Mammary epithelial cell (primary cell): Measurements from ENCODE around the gene RPLP1.

Experiments
- EZH2 ChIP-seq: IDR thresholded peaks from 2 replicates; pipeline ENCODE4 v1.6.1; 2012; ENCODE audit warnings: low read length, inconsistent platforms, borderline replicate concordance
- TF ChIP-seq, protein P1 (sequence below), 2 donors: IDR thresholded peaks in 1 of 2; conservative IDR thresholded peaks in 1 of 2; 2 replicates each; pipeline ENCODE4 v1.5.1; 2011 to 2012; ENCODE audit warnings: inconsistent platforms in 2 of 2, low read length in 2 of 2, mild to moderate bottlenecking in 2 of 2, control low read depth in 1 of 2, low read depth in 1 of 2; ENCODE audit not compliant: insufficient read depth in 1 of 2; ENCODE audit errors: extremely low read depth in 1 of 2

DNA sequence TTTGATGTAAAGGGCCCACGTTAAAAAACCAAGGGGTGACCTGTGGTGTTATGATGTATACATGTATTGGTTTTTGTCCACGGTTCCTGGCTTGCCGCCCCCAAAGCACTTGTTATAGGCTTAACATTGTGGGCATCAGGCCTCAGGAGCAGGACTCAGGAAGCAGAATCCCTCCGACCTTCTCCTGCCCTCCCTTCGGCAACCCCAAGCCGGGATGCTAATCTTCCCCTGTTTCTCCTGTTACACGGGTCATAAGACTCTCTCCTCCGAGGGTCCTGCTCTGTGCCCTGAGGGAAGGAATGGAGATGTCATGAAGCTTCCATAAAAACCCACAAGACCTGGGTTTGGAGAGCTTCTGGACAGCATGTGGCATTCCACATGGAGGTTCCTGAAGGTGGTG is 48.8 kb downstream of the RPLP1 start:
- TF ChIP-seq, protein P1, sequence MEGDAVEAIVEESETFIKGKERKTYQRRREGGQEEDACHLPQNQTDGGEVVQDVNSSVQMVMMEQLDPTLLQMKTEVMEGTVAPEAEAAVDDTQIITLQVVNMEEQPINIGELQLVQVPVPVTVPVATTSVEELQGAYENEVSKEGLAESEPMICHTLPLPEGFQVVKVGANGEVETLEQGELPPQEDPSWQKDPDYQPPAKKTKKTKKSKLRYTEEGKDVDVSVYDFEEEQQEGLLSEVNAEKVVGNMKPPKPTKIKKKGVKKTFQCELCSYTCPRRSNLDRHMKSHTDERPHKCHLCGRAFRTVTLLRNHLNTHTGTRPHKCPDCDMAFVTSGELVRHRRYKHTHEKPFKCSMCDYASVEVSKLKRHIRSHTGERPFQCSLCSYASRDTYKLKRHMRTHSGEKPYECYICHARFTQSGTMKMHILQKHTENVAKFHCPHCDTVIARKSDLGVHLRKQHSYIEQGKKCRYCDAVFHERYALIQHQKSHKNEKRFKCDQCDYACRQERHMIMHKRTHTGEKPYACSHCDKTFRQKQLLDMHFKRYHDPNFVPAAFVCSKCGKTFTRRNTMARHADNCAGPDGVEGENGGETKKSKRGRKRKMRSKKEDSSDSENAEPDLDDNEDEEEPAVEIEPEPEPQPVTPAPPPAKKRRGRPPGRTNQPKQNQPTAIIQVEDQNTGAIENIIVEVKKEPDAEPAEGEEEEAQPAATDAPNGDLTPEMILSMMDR (conservative IDR thresholded peaks at IDR 0.05 in 1 of 2, IDR thresholded peaks at IDR 0.05 in 1 of 2; ENCODE audit: extremely low read depth in 1 of 2, insufficient read depth in 1 of 2, low read depth in 1 of 2, low read length in 2 of 2) = no peak
- no peak for TF ChIP-seq EZH2
